K562 (cell line): ENCODE data around the gene AVPI1. TPM values are rescaled to one million over a fixed set of nuclear protein-coding genes. Genes with fewer than 3 reads are reported as not detected.

Experiments
- ATAC-seq: fragments of 200-7000 bp; cut with Tn5 transposase; 3 replicates; pipeline ENCODE4 v1.9.1; 2020; ENCODE audit warnings: moderate library complexity
- BruUV-seq: library from RNA; stranded (reverse); fragments of 400-500 nt; replicated peaks from 2 replicates; lab custom pipeline; 2021; lab: Mats Ljungman, UMichigan
- CTCF ChIA-PET: fragments of 300-600 bp; formaldehyde crosslinking; extraction: SDS; loops from one replicate; lab custom pipeline; 2021; ENCODE audit warnings: low intra/inter-chr PET ratio; lab: Yijun Ruan, JAX
- POLR2A ChIA-PET: fragments of 300-600, 350-650 bp; sonication (Branson Sonifier 250); formaldehyde crosslinking; extraction: SDS; loops from one replicate; lab custom pipeline; 2021; ENCODE audit warnings: antibody characterized with exemption, inconsistent platforms; lab: Yijun Ruan, JAX
- DNase-seq, 4 experiments: peaks; one replicate each; pipeline versions ENCODE4 v3.0.0 to v3.0.0-alpha.2; 2011 to 2018; ENCODE audit warnings: low spot score in 3 of 4, mixed read lengths in 3 of 4; ENCODE audit errors: extremely low read depth in 1 of 4
- FAIRE-seq: peaks from 2 replicates; lab custom pipeline; 2011; peaks lifted over from hg19 to GRCh38; lab: Jason Lieb, UNC
- H2AFZ ChIP-seq: 2 replicates; pipeline ENCODE4 v1.6.0; 2011; ENCODE audit warnings: low read depth, low read length, control low read depth, inconsistent platforms
- H3K27ac ChIP-seq: fragments of 200-600 bp; 3 replicates; pipeline ENCODE4 v1.8.0; 2011; ENCODE audit warnings: low read depth, mild to moderate bottlenecking, control low read depth, inconsistent platforms, low read length, moderate library complexity, mixed read lengths; ENCODE audit errors: extremely low read depth
- H3K27me3 ChIP-seq, 2 experiments: fragments of 300-600 bp in 1 of 2; 2 replicates in 1 of 2; 3 replicates in 1 of 2; pipeline versions ENCODE4 v1.6.0 to v1.8.0; 2011; ENCODE audit warnings: inconsistent platforms in 2 of 2, low read length in 2 of 2, mild to moderate bottlenecking in 1 of 2, mixed read lengths in 1 of 2, moderate library complexity in 1 of 2; ENCODE audit not compliant: control insufficient read depth in 2 of 2, insufficient read depth in 2 of 2
- H3K36me3 ChIP-seq: fragments of 300-600 bp; 3 replicates; pipeline ENCODE4 v1.8.0; 2011; ENCODE audit warnings: mild to moderate bottlenecking, low read length, inconsistent platforms; ENCODE audit not compliant: control insufficient read depth, insufficient read depth
- H3K4me1 ChIP-seq, 2 experiments: fragments of 200-600 bp in 1 of 2; replicated peaks in 1 of 2; 2 replicates in 1 of 2; 3 replicates in 1 of 2; pipeline versions ENCODE4 v1.5.1 to v1.8.0; 2011; ENCODE audit warnings: inconsistent platforms in 2 of 2, low read length in 2 of 2, mild to moderate bottlenecking in 1 of 2, mixed read lengths in 1 of 2, moderate library complexity in 1 of 2; ENCODE audit not compliant: control insufficient read depth in 2 of 2, insufficient read depth in 2 of 2
- H3K4me2 ChIP-seq: 2 replicates; pipeline ENCODE4 v1.6.1; 2011; ENCODE audit warnings: low read length, control low read depth, inconsistent platforms, mixed read lengths; ENCODE audit not compliant: insufficient read depth
- H3K4me3 ChIP-seq: fragments of 200-600 bp; sonication (generic), shearing (Covaris generic); 2 replicates; pipeline ENCODE4 v1.5.1; 2016; ENCODE audit warnings: control low read depth, inconsistent platforms
- H3K79me2 ChIP-seq: fragments of 200-600 bp; 3 replicates; pipeline ENCODE4 v1.8.0; 2011; ENCODE audit warnings: low read length, inconsistent platforms; ENCODE audit not compliant: control insufficient read depth, insufficient read depth
- H3K9ac ChIP-seq, 2 experiments: 2 replicates each; pipeline versions ENCODE4 v1.6.0 to v1.6.1; 2011; ENCODE audit warnings: low read depth in 2 of 2, low read length in 2 of 2, control low read depth in 1 of 2, inconsistent platforms in 1 of 2, mild to moderate bottlenecking in 1 of 2, mixed read lengths in 1 of 2; ENCODE audit not compliant: insufficient read depth in 1 of 2
- H3K9me1 ChIP-seq: one replicate; pipeline ENCODE4 v1.6.0; 2011; ENCODE audit warnings: inconsistent platforms, mild to moderate bottlenecking, low read length, moderate library complexity; ENCODE audit not compliant: control insufficient read depth, insufficient read depth
- H3K9me3 ChIP-seq: replicated peaks from 2 replicates; pipeline ENCODE4 v1.5.1; 2011; ENCODE audit warnings: low read depth, low read length, inconsistent platforms; ENCODE audit not compliant: control insufficient read depth, insufficient read depth
- H4K20me1 ChIP-seq: replicated peaks from 2 replicates; pipeline ENCODE4 v1.6.1; 2011; ENCODE audit warnings: low read length, inconsistent platforms, mixed read lengths; ENCODE audit not compliant: control insufficient read depth, insufficient read depth
- FIP1L1 ChIP-seq: fragments of 200-400 bp; formaldehyde crosslinking; IDR thresholded peaks from 2 replicates; pipeline ENCODE4 v1.6.1; 2018; ENCODE audit warnings: mild to moderate bottlenecking, low read depth, low read length; ENCODE audit not compliant: poor library complexity, severe bottlenecking
- HLTF ChIP-seq: fragments of 450-650 bp; IDR thresholded peaks from 2 replicates; pipeline ENCODE4 v1.6.1; 2016
- HNRNPUL1 ChIP-seq: fragments of 200-400 bp; formaldehyde crosslinking; IDR thresholded peaks from 2 replicates; pipeline ENCODE4 v1.6.1; 2017; ENCODE audit warnings: low read length
- MAFF ChIP-seq: IDR thresholded peaks from 2 replicates; pipeline ENCODE4 v1.6.1; 2012; ENCODE audit warnings: low read length, improper control_type of control experiment
- PCBP1 ChIP-seq: fragments of 200-400 bp; formaldehyde crosslinking; IDR thresholded peaks from 2 replicates; pipeline ENCODE4 v1.6.1; 2018; ENCODE audit warnings: mild to moderate bottlenecking, low read depth, low read length; ENCODE audit not compliant: poor library complexity, severe bottlenecking
- PHF20 ChIP-seq: fragments of 450-650 bp; IDR thresholded peaks from 2 replicates; pipeline ENCODE4 v1.6.1; 2018; ENCODE audit not compliant: partially characterized antibody
- POLR2A ChIP-seq: fragments of 450-650 bp; conservative IDR thresholded peaks from 2 replicates; pipeline ENCODE4 v1.6.1; 2016
- PYGO2 ChIP-seq: fragments of 450-650 bp; IDR thresholded peaks from 2 replicates; pipeline ENCODE4 v1.6.1; 2016; ENCODE audit warnings: mild to moderate bottlenecking, missing genetic modification characterization, moderate library complexity, missing compliant biosample characterization
- U2AF1 ChIP-seq: fragments of 200-400 bp; formaldehyde crosslinking; optimal IDR thresholded peaks from 2 replicates; pipeline ENCODE3; 2017; ENCODE audit warnings: mild to moderate bottlenecking, low read depth, low read length, moderate library complexity
- XRCC4 ChIP-seq: IDR thresholded peaks from one replicate; pipeline ENCODE4 v1.6.1; 2011; ENCODE audit not compliant: insufficient read depth, insufficient read length; ENCODE audit errors: extremely low read depth
- ZNF24 ChIP-seq: fragments of 450-650 bp; IDR thresholded peaks from 2 replicates; pipeline ENCODE4 v1.6.1; 2016
- ZNF253 ChIP-seq: fragments of 250-450 bp; sonication (Bioruptor Pico); conservative IDR thresholded peaks from 2 replicates; pipeline ENCODE4 v1.6.1; 2021; ENCODE audit warnings: mild to moderate bottlenecking
- ZNF561 ChIP-seq: fragments of 450-650 bp; formaldehyde crosslinking; conservative IDR thresholded peaks from 2 replicates; pipeline ENCODE4 v1.4.0; 2020; ENCODE audit warnings: mild to moderate bottlenecking, moderate library complexity
- ZNF766 ChIP-seq: fragments of 200-800 bp; sonication (Bioruptor generic); conservative IDR thresholded peaks from 2 replicates; pipeline ENCODE4 v1.6.1; 2016; ENCODE audit warnings: missing genetic modification characterization, missing compliant biosample characterization
- ZNF77 ChIP-seq: fragments of 250-450 bp; sonication (Bioruptor Pico); IDR thresholded peaks from 2 replicates; pipeline ENCODE4 v1.5.0; 2020
- WGBS: fragments of 100-300 bp; shearing (Covaris generic); methylation state at CpG from one replicate; pipeline ENCODE4 v1.1.6; 2016; ENCODE audit warnings: low coverage, mixed read lengths; ENCODE audit not compliant: insufficient coverage; ENCODE audit errors: missing lambda C conversion rate; 5-methylcytosine and 5-hydroxymethylcytosine counted together
- in situ Hi-C: fragments of 300-500 bp; cut with MboI; formaldehyde crosslinking; loops from 4 replicates; pipeline ENCODE4 v1.15.0; 2018; ENCODE audit warnings: inconsistent platforms, mixed read lengths
- intact Hi-C: fragments of 100-400 bp; cut with micrococcal nuclease; formaldehyde crosslinking; loops from 2 replicates; pipeline ENCODE4 v1.14.2; 2022
- polyA plus RNA-seq, 8 experiments: library from polyadenylated mRNA; depleted of rRNA in 4 of 8; stranded (reverse) in 5 of 8; unstranded in 3 of 8; fragments of >200 nt; fragmentation: Nextera tagmentation in 2 of 8; fragmentation: Illumina TruSeq in 1 of 8; extraction: Ambion mirVana in 2 of 8; extraction: Trizol in 1 of 8; gene quantifications; 2 replicates each; pipeline versions ENCODE4 v1.2.1 to v1.2.3, GENCODE V29; 2011 to 2014; ENCODE audit warnings: inconsistent platforms in 1 of 8, missing spikeins in 1 of 8
- total RNA-seq, 7 experiments: library from RNA; depleted of rRNA in 6 of 7; stranded (reverse); fragments of >200 nt in 6 of 7; fragmentation: Illumina TruSeq in 2 of 7; extraction: Trizol in 2 of 7; gene quantifications; 2 replicates each; pipeline versions ENCODE4 v1.2.1 to v1.2.3, GENCODE V29; 2011 to 2021; ENCODE audit warnings: low replicate concordance in 1 of 7
- TF ChIP-seq, protein P1 (sequence below): sonication (generic); formaldehyde crosslinking; IDR thresholded peaks from 2 replicates; pipeline ENCODE4 v1.8.0; 2022; ENCODE audit warnings: mild to moderate bottlenecking, low read depth, missing genetic modification reagents

The AVPI1 gene
- total and polyA plus RNA-seq, 9 of the 15 experiments (the other 6 are each of a cell fraction or from before 2014, with no cell fraction given): 0.90 to 10.4 (median 7.4) TPM

DNA sequence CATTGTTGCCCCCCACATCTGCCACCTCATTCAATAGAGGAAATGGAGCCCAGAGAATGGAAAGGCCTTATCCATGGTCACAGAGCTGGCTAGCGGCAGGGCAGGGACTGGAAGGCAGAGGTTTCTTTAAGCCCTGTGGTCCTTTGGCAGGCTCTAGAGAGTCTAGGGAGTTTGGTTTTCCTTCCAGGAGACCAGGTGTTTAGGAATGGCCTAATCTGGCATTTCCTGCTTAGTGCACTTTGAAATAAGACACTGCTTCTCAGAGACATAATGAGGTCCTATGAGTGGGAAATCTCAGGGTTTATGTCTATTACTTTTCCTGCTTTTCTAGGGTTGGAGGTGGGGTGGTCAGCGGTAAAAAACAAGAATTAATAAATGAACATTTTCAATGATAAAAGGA lies 32.6 kb upstream of the AVPI1 start:
- Histone ChIP-seq H3K27me3 (no peaks in the 10 kb centered on the region), H3K4me2 (no peak overlapping the region), H3K9me1 (no peaks in the 10 kb centered on the region), H3K4me1 (peaks cover 17 to 31% of the 10 kb centered on the region in 2 experiments; a peak in 4 of 5 replicates), H3K36me3 (no peaks in the 10 kb centered on the region), H3K79me2 (no peaks in the 10 kb centered on the region; the same call in 2 of the 3 replicates), H3K9ac (no peak overlapping the region), H3K9me3 (no peaks in the 10 kb centered on the region), H3K27ac (no peak overlapping the region), H2AFZ (no peak overlapping the region), H3K4me3 (no peak overlapping the region), H4K20me1 (no peaks in the 10 kb centered on the region)
- CTCF ChIA-PET: no interaction called here
- BruUV-seq: no TSS peak
- DNase-seq: no peak
- WGBS: 100% methylated on average over 2 of the region's 2 CpGs
- in situ Hi-C loops: no loop called here
- intact Hi-C loops: no loop called here
- POLR2A ChIA-PET: no interaction called here
- TF ChIP-seq ZNF253 (CRISPR knock-in tag): no peak
- no peak for TF ChIP-seq HNRNPUL1
- no peak for TF ChIP-seq HLTF
- no peak for TF ChIP-seq PCBP1
- no peak for TF ChIP-seq FIP1L1
- TF ChIP-seq ZNF766 (CRISPR knock-in tag): no peak
- TF ChIP-seq ZNF24: no peak
- no peak for TF ChIP-seq U2AF1
- no peak for TF ChIP-seq ZNF77 (CRISPR knock-in tag)
- no peak for TF ChIP-seq XRCC4
- TF ChIP-seq PYGO2 (tag): no peak
- TF ChIP-seq ZNF561 (CRISPR knock-in tag): no peak
- TF ChIP-seq, protein P1, sequence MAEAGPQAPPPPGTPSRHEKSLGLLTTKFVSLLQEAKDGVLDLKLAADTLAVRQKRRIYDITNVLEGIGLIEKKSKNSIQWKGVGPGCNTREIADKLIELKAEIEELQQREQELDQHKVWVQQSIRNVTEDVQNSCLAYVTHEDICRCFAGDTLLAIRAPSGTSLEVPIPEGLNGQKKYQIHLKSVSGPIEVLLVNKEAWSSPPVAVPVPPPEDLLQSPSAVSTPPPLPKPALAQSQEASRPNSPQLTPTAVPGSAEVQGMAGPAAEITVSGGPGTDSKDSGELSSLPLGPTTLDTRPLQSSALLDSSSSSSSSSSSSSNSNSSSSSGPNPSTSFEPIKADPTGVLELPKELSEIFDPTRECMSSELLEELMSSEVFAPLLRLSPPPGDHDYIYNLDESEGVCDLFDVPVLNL (CRISPR knock-in tag): no peak
- no peak for TF ChIP-seq PHF20
- no peak for TF ChIP-seq POLR2A
- TF ChIP-seq MAFF: no peak
- no peak for FAIRE-seq
- no peak for ATAC-seq
